Measurements from ENCODE around the gene SIRT3.
"Not testable (repeated sequence)": the region's sequence is repeated elsewhere in the genome, so short reads cannot be mapped to it uniquely, and the experiment has no call there.

The SIRT3 gene

DNA sequence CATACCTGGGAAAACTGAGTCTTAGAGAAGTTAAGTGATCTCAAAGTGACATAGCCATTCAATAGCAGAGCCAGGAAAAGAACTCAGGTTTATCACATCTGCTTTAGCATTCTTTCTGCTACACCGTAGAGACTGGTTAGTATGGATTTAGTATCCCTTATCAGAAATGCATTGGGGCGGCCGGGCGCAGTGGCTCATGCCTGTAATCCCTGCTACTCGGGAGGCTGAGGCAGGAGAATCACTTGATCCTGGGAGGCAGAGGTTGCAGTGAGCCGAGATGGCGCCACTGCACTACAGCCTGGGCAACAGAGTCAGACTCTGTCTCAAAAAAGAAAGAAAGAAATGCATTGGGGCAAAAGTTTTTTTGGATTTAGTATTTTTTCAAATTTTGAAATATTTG lies 2.2 kb upstream of the SIRT3 start:
- not testable (repeated sequence) for DNase-seq

DNA sequence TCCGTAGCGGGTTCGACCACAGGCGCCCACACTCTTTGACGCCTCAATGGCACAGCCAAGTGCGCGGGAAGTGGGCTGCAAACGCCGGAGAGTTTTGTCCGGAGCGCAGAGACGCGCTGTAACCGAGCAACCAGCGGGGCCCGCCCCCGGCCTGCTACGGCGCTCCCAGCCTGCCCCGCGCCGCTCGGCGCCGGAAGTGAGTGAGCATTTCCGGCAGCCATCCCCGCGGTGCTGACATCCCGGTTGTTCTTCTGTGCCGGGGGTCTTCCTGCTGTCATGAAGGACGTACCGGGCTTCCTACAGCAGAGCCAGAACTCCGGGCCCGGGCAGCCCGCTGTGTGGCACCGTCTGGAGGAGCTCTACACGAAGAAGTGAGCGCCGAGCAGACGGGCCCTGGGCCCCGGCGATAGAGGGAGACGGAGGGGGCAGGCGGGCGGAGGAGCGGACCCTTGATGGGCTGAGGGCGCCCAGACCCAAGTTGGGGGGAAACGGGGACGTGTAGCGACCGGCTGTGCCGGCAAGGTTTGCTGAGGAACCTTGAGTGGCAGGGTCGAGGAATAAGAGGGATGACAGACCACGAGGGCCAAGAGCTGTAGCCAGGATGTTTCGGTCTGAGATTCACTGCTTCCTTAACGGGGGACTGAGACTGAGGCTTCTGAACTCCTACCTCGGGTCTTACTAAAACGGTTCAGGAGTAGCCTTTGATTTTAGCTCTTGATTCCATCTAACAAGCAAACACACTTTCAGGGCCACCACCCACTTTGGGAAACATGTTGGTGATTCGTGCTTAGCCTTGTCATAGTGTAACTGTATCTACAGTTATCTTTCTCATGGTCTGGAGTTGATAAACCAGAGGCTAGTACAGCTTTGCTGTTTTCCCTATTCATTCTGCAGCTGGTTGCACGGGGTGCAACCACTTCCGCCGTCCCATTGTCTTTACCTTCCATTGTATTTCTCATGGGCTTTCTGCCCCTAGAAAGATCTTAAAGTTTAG lies 929 bp upstream of the SIRT3 start, which contains the start of gene PSMD13:
TSS of gene PSMD13 (plus strand) at position 203 of the 994 bp plus-strand sequence. CDS start at position 277, 74 bp downstream.
- DNase-seq = peak; percentile 87

DNA sequence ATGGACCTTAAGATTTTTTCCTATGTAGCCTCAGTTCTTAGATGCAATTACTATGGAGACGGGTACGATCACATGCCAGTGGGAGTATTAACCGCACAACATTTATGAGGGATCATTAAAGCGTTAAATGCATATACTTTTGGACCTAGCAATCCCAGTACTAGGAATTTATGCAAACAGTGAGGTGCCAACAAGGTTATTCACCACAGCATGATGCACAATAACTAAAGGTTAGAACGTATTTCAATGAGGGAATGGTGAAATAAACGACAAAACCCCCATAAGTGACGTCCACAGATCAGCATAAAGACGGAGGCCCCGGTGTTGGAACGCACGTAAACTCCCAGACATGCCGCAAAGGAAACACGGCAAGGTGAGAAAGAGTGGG lies 539 bp downstream of the SIRT3 start:
- peak; percentile 59 for DNase-seq

DNA sequence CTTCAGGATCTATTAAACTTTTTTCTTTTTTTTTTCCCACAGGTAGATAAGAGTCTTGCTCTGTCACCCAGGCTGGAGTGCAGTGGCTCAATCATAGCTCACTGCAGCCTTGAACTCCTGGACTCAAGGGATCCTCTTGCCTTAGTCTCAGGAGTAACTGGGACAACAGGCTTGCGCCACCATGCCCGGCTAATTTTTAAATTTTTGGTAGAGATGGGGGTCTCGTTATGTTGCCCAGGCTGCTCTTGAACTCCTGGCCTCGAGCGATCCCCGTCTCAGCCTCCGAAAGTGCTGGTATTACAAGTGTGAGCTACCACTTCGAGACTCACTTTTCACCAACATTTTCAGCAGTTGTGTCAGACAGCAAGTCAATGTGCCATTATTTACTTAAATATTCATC lies 962 bp downstream of the SIRT3 start:
- no peak for DNase-seq

DNA sequence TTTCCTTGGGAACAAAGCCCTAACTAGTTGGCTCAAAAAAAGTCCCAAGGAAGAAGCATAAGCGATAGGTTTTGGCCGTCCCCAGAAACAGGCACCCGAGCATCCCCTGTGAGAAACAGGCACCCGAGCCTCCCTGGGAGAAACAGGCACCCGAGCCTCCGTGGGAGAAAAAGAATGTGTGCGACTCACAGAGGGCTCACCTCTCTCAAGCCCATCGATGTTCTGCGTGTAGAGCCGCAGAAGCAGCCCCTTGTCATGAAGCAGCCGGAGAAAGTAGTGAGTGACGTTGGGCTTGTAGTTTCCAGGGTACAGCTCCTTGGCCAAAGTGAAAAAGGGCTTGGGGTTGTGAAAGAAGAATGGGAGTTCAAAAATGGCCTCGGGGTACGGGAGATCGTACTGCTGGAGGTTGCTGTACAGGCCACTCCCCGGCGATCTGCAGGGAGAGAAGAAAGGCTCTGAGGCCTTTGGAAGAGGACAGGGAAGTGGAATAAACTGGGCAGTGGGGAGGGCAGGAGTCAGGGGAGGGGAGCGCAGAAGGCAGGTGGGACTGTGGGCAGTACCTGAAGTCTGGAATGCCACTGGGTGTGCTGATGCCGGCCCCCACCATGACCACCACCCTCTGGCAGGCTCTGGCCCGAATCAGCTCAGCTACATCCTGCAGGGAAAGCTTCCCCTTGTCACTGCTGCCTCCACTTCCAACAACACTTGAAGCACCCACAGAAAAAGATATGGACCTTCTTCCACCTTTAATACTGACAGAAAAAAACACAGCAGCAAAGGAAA lies 3.2 kb downstream of the SIRT3 start:
- DNase-seq = no peak

DNA sequence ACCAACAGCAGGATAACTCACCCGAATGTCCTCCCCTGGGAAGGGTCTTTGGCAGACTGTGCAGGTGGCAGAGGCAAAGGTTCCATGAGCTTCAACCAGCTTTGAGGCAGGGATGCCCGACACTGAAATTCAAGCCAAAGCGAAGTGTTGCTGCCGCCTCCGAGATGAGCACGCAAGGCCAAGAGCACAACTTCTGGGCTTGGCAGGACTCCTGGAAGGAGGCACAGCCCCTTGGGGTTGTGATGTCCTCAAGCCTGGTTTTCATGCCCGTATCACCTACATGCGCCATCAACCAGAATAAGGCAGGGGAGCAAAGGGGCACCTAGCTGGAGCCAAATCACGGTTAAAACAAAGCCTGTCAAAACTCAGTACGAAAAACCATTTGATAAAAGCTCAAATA lies 5.7 kb downstream of the SIRT3 start:
- no peak for DNase-seq

DNA sequence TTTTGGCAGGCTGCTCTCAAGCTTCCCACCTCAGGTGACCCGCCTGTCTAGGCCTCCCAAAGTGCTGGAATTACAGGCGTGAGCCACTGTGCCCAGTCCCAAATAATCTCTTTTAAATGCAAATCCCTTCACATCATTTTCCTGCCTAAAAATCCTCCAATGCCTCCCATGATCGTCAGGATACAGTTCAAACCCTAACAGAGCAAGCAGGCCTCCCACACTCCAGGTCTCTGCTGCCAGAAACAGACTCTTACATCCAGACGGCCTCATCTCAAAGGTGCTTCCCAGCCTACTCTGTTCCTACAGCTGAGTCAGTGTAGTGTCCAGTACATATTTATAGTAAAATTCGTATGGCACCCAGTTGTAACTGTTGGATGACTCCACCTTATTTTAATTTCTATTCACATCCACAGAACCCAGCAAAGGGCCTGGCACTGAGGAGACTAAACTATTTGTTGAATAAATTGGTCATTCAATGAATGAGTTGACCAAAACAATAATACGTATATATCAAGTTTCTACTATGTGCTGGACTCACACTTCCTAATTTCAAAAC lies 8.2 kb downstream of the SIRT3 start:
- DNase-seq = no peak

DNA sequence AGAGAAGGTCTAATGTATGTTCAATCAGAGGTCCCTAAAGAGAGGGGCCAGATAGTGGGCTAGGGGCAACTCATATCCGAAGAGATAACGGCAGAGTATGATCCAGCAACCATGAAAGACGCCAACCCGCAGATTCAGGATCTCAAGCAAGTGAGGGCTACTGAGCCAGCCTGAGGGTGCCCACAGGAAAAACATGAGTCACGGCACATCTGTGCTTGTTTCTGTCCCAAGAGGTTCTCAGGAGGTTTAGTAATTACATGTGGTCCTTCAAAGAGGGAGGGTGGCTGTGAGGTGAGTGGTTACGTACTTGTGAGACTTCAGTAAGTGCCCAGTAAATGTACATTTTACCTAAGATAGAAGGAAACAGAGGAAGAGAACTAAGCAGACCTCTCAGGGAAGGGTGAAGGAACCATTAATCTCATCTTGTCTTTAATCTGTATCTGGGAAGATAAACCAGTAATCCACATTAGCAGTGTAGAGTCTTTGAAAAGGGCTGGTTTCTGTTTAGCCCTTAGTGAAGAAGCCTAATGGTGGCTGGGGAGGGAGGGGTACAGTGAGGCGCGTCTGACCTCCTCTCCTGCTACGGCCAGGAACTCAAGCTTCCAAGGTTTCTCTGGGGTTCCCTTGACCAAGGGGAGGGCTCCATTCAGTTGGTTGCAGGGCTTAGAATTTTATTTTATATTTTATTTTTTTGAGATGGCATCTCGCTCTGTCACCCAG lies 10.2 kb downstream of the SIRT3 start:
- no peak for DNase-seq

DNA sequence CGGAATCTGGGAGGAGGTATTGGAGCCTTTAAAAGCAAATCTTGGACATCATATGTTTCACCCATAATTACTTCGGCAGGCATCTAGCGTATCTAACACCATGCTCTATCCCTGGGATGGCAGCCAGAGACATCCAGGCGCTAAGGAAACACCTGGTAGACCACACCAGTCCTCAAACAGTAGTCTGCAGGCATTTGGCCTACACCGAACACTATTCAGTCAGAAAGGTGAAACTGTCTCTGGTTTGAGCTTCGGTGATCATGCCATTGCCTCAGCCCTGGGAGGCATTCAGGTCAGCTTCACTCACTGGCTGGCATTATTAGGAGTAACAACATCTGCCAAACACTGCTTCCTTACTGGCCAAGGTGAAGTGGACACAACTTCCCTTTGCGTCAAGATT lies 11.7 kb downstream of the SIRT3 start:
- DNase-seq = no peak

DNA sequence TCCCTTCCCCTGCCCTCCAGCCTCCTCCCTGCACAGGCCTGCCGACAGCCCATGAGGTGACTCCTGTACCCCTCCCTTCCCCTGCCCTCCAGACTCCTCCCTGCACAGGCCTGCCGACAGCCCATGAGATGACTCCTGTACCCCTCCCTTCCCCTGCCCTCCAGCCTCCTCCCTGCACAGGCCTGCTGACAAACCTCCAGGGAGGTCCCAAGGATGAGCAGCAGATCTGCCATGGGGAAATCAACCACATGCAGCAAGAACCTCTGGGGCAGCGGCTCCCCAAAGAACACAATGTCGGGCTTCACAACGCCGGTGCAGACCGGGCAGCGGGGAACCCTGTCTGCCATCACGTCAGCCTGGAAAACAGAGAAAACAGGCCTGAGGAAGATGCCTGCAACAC lies 12.3 kb downstream of the SIRT3 start:
- no peak for DNase-seq

DNA sequence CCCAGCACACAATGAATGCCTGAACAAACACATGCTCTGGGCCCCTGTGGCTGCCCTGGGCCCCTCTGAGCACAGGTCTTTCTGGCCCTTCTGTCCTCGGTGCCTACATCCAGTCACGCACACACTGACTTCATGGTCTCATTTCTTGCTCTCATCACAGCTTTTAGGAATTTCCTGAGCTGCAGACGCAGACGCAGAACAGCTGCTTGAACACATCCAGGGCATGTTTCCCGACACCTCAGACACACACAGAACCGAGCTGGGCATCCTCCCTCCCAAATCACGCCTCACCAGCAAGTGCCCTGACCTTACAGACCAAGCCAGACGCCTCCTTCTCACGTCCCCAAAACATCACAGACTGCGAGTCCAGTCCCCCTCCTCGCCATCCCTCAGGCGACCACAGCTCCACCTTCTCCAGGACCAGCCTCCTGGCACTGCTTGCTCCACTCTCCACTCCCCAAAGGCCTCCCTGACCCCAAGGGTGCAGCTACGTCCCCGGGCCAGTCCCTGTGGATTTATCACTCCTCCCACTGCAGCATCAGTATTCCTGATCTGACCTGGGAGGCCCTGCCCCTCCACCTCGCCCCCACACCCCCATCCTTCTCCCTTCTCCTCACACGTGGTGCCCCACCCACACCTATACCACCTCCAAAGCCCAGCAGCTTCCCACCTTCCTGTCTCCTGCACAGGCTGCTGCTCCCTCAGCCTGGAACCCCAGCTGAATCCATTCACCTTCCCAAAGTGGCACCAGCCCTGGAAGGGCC lies 12.9 kb downstream of the SIRT3 start:
- DNase-seq = no peak

DNA sequence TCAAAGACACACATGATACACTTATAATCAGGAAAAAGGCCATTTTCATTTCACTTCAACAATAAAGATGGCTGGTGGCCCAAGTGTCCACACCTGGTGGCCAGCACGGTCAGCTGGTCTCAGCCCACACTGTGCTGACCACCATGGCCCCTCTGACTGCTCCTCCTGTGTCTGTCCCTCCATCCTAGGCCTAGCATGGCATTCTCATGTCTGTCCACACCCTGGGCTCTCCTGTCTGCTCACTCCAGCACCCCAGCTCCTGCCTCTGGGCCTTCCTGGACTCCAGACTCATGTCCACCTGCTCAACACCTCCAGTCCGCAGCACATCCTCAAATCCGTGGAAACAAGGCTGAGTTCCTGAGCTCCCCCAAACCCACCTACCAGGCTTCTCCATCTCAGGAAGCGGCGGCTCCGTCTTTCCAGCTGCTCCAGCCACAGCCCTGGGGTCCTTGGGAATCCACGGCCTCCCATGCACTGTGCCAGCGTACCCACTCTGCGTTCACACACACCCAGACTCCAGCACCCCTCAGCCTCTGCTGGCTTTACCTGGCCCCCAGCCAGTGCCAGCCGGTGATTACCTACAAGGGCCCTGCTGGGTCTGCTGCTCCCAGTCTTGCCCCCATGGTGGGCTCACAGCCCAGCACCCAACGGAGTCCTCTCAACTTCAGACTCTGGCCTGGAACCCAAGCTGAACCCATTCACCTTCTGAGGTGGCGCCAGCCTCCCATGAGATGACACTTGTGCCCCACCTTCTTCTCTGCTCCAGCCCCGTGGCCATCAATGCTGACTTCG lies 13.9 kb downstream of the SIRT3 start:
- no peak for DNase-seq

DNA sequence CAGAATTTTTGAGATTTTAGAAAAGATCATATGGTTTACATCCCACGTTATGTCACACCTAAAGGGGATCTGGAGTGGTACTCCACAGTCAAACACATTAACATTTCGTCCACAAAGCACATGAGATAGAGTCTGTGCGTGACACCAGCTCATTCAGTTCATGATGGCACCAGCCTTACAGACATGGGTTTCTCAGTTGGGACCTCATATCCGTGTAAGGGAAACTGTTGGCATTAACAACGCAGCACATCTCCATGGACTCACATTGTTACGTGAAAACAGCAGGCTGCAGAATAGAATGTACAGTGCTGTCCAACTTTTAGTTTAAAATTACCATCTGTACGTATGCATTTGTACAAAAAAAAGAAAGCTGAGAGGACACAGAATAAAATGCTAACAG lies 14.6 kb downstream of the SIRT3 start:
- DNase-seq = no peak

DNA sequence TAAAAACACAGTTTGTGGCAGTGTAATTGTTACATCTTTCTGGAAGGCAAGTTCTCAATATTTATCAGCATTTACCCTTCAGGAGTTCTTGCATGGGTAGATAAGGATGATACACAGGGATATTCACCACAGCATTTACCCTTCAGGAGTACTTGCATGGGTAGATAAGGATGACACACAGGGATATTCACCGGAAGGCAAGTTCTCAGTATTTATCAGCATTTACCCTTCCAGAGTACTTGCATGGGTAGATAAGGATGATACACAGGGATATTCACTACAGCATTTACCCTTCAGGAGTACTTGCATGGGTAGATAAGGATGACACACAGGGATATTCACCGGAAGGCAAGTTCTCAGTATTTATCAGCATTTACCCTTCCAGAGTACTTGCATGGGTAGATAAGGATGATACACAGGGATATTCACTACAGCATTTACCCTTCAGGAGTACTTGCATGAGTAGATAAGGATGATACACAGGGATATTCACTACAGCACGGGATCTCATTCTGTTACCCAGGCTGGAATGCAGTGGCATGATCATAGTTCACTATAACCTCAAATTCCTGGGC lies 15.4 kb downstream of the SIRT3 start:
- DNase-seq = not testable (repeated sequence)

DNA sequence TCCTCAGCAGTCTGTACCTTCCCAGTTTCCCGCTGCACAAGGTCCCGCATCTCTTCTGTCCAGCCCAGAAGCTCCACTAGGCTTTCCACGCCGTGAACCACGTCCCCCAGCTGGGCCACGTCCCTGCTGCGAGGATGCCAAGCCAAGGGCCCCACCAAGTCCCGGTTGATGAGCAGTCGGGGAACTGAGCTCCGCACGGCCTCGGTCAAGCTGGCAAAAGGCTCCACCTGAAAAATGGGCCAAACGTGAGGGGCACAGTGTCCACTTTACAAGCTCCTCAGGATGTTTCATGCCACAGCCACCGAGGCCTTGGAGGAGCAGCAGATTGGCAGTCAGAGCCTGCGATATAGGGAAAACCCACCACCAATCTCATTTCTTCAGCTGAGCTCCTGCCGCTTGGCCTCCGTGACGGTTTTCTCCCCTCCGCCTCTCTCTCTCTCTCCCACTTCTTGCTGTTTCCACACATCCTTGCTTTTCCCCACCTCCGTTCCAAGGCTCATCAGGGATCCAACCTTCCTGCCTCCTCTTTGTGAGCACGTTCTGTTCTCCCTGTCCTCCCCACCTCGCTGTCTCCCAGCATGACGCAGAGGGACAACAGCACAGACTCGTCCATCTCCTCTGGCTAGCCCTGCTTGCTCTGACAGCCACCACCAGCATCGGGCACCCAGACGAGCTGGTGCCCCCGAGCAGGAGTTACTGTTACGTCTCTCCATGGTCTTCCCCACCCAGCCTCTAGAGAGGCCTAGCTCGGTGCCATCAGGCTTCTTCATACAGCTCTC lies 17.1 kb downstream of the SIRT3 start:
- DNase-seq = no peak

DNA sequence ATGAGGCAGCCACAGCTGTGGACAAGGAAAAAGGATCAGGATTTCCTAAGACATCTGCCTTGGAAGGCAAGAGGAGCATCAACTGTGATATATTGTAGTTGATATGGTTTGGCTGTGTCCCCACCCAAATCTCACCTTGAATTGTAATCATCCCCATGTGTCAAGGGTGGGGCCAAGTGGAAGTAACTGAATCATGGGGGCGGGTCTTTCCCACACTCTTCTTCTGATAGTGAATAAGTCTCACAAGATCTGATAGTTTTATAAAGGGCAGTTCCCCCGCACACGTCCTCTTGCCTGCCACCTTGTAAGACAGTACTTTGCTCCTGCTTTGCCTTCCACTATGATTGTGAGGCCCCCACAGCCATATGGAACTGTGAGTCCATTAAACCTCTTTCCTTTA lies 18.4 kb downstream of the SIRT3 start:
- DNase-seq = no peak

DNA sequence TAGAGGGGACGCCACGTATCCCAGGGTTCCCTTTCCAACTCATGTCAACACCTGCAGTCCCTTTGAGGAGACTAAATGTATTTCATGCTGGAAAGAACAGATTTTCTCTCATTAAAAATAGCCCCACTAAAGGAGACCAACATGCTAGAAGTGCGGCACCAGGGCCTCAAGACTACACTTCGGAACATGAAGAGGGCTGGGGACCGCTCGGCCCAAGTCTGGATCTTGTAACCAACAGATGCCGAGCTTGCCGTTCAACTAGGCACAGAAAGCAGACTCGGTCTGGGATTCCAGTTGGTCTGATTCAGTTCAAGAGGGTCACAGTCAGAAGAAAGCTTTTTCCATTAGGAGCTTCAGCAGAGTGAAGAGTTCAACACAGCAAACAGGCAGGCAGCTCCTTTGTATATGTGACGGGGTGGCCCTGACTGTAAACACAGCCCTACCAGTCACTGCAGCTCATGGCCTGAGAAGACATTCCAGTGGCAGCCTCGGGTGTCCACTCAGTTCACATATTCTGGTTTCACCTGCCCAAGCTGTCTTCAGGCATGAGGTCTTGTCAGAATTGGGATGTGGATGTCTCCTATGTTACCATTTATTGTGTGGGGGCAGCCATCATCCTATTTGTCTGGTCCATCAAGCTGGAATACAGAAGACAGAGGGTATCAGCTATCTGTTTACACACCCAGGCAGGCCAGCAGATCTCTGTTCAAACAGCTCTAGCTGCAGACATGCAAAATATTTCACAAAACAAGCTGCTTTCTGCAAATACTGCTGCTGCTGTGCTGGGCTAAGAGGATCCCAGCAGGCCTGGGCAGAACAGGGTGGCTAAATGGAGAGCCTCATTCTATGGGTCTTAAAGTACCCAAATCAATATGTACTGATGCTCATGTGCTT lies 19.8 kb downstream of the SIRT3 start:
- DNase-seq = no peak

DNA sequence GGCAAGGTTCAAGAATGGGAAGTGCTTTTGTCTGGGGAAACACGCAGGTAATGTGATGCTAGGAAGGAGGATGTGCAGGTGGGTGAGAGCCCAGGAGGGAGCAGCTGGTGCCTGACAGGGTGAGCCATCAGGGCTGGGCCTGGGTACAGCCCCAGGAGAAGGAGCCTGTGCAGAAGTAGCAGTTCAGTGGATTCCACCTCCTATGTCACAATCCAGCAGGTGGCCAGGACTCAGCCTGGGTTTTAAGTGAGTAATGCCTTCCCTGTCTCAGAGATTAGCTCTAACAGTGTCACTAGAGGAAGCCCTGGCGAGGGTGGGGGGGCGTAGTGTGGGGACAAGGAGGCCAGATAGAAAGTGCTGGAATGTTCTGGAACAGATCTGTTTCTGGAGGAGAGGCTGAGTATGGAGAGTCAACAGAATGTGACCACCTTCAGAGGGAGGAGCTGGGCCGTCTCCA lies 20.5 kb downstream of the SIRT3 start:
- DNase-seq = no peak

DNA sequence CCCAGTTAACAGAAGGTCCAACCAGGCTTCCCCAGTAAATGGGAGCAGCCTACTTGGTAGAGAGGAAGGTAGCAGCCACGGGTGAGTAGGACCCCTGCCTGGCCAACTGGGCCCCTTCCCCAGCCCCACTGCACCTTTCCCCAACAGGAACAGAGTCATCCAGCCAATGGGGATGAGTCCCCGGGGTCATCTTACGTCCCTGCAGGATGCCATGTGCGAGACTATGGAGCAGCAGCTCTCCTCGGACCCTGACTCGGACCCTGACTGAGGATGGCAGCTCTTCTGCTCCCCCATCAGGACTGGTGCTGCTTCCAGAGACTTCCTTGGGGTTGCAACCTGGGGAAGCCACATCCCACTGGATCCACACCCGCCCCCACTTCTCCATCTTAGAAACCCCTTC lies 22.1 kb downstream of the SIRT3 start:
- no peak for DNase-seq
